ENCODE results near the gene PINLYP.

The PINLYP gene

GRCh38 chr19:43591904-43592772 lies 16.5 kb downstream of the PINLYP start:
- ChIA-PET POLR2A (interaction anchor here (0.6 kb wide), 1 partner anchor 154 kb away, joined by 3 read pairs; no protein-coding TSS in a partner anchor), CTCF (interaction anchor here (1.6 to 14.7 kb wide), 3 partner anchors 34 to 68 kb away, joined by 3 to 247 read pairs (median 46); no protein-coding TSS in a partner anchor)
- no peak for DNase-seq
- peaks cover 0 to 25% (median 16%) of the 10 kb centered on the region in 4 experiments for H3K36me3 ChIP-seq (ENCODE audit: control insufficient read depth in 4 of 4, insufficient read depth in 4 of 4, low read length in 3 of 4)
- H3K4me3 ChIP-seq (ENCODE audit: control insufficient read depth in 1 of 7, extremely low read depth in 1 of 7, insufficient read depth in 4 of 7, low read depth in 2 of 7, low read length in 6 of 7), result no peak overlapping the region
- H3K27me3 ChIP-seq (replicated peaks in 2 of 5; ENCODE audit: control insufficient read depth in 4 of 5, insufficient read depth in 5 of 5, low read length in 4 of 5), result no peaks in the 10 kb centered on the region
- H3K27ac ChIP-seq (ENCODE audit: insufficient read depth in 1 of 2, low read depth in 1 of 2, low read length in 2 of 2, poor library complexity in 1 of 2, severe bottlenecking in 2 of 2), result no peak overlapping the region
- 97% methylated on average over 62 of the region's 63 CpGs for WGBS (ENCODE audit: insufficient coverage)
- no peaks in the 10 kb centered on the region for H3K9me3 ChIP-seq (ENCODE audit: control extremely low read depth in 1 of 5, control insufficient read depth in 4 of 5, insufficient read depth in 2 of 5, low read depth in 1 of 5, low read length in 4 of 5)
- H3K4me1 ChIP-seq (ENCODE audit: control extremely low read depth in 1 of 4, control insufficient read depth in 4 of 4, insufficient read depth in 4 of 4, low read length in 3 of 4), result peaks cover 9 to 33% (median 24%) of the 10 kb centered on the region in 4 experiments

GRCh38 chr19:43592800-43593350 lies 17.3 kb downstream of the PINLYP start:
- no peak overlapping the region for H3K4me3 ChIP-seq (ENCODE audit: control insufficient read depth in 1 of 7, extremely low read depth in 1 of 7, insufficient read depth in 4 of 7, low read depth in 2 of 7, low read length in 6 of 7)
- H3K27ac ChIP-seq (ENCODE audit: insufficient read depth in 1 of 2, low read depth in 1 of 2, low read length in 2 of 2, poor library complexity in 1 of 2, severe bottlenecking in 2 of 2), result no peak overlapping the region
- H3K4me1 ChIP-seq (ENCODE audit: control extremely low read depth in 1 of 4, control insufficient read depth in 4 of 4, insufficient read depth in 4 of 4, low read length in 3 of 4), result peaks cover 16 to 41% (median 32%) of the 10 kb centered on the region in 4 experiments
- POLR2A ChIA-PET, result no interaction called here
- 98% methylated on average over 31 of the region's 37 CpGs for WGBS (ENCODE audit: insufficient coverage)
- peaks cover 0 to 25% (median 16%) of the 10 kb centered on the region in 4 experiments for H3K36me3 ChIP-seq (ENCODE audit: control insufficient read depth in 4 of 4, insufficient read depth in 4 of 4, low read length in 3 of 4)
- H3K9me3 ChIP-seq (ENCODE audit: control extremely low read depth in 1 of 5, control insufficient read depth in 4 of 5, insufficient read depth in 2 of 5, low read depth in 1 of 5, low read length in 4 of 5), result no peaks in the 10 kb centered on the region
- no peak for DNase-seq
- CTCF ChIA-PET, result interaction anchor here (0.9 to 14.7 kb wide), 6 partner anchors 19 to 73 kb away, joined by 3 to 247 read pairs (median 12); partner anchors contain the start of genes ETHE1, PINLYP and XRCC1
- no peaks in the 10 kb centered on the region for H3K27me3 ChIP-seq (replicated peaks in 2 of 5; ENCODE audit: control insufficient read depth in 4 of 5, insufficient read depth in 5 of 5, low read length in 4 of 5)

GRCh38 chr19:43594081-43594697 lies 18.6 kb downstream of the PINLYP start:
- 96% methylated on average over 6 of the region's 10 CpGs for WGBS (ENCODE audit: insufficient coverage)
- peaks cover 23 to 50% (median 41%) of the 10 kb centered on the region in 4 experiments for H3K4me1 ChIP-seq (ENCODE audit: control extremely low read depth in 1 of 4, control insufficient read depth in 4 of 4, insufficient read depth in 4 of 4, low read length in 3 of 4)

GRCh38 chr19:43594710-43595604 lies 19.4 kb downstream of the PINLYP start:
- Histone ChIP-seq H3K4me1 (ENCODE audit: control extremely low read depth in 1 of 4, control insufficient read depth in 4 of 4, insufficient read depth in 4 of 4, low read length in 3 of 4) (peaks cover 23 to 45% (median 37%) of the 10 kb centered on the region in 4 experiments), H3K9me3 (ENCODE audit: control extremely low read depth in 1 of 5, control insufficient read depth in 4 of 5, insufficient read depth in 2 of 5, low read depth in 1 of 5, low read length in 4 of 5) (no peaks in the 10 kb centered on the region), H3K36me3 (ENCODE audit: control insufficient read depth in 4 of 4, insufficient read depth in 4 of 4, low read length in 3 of 4) (peaks cover under 1 to 40% (median 27%) of the 10 kb centered on the region in 4 experiments), H3K27ac (ENCODE audit: insufficient read depth in 1 of 2, low read depth in 1 of 2, low read length in 2 of 2, poor library complexity in 1 of 2, severe bottlenecking in 2 of 2) (peak overlapping the region; percentile 72 to 100), H3K4me3 (ENCODE audit: control insufficient read depth in 1 of 7, extremely low read depth in 1 of 7, insufficient read depth in 4 of 7, low read depth in 2 of 7, low read length in 6 of 7) (peak overlapping the region; percentile 74 to 98 (median 92)), H3K27me3 (replicated peaks in 2 of 5; ENCODE audit: control insufficient read depth in 4 of 5, insufficient read depth in 5 of 5, low read length in 4 of 5) (no peaks in the 10 kb centered on the region)
- DNase-seq, result peak; percentile 63 to 84 (median 82)
- 0% methylated on average over 64 of the region's 64 CpGs for WGBS (ENCODE audit: insufficient coverage)
- ChIA-PET POLR2A (interaction anchor here (0.6 to 2.2 kb wide), 6 partner anchors 13 to 60 kb away, joined by 3 to 8 read pairs (median 4); no protein-coding TSS in a partner anchor), CTCF (interaction anchor here (0.7 to 14.7 kb wide), 21 partner anchors 10 to 76 kb away, joined by 3 to 247 read pairs (median 4); partner anchors contain the start of genes ETHE1, PINLYP and XRCC1)

More at GRCh38 chr19:43594081-43594697, 18.6 kb downstream of the PINLYP start:
- ChIA-PET CTCF (interaction anchor here (0.7 to 14.7 kb wide), 20 partner anchors 9 to 75 kb away, joined by 3 to 247 read pairs (median 4); partner anchors contain the start of genes ETHE1, PINLYP and XRCC1), POLR2A (interaction anchor here (0.6 to 2.2 kb wide), 4 partner anchors 35 to 59 kb away, joined by 3 to 8 read pairs (median 6); no protein-coding TSS in a partner anchor)
- H3K27me3 ChIP-seq (replicated peaks in 2 of 5; ENCODE audit: control insufficient read depth in 4 of 5, insufficient read depth in 5 of 5, low read length in 4 of 5), result no peaks in the 10 kb centered on the region
- peaks cover 0 to 32% (median 22%) of the 10 kb centered on the region in 4 experiments for H3K36me3 ChIP-seq (ENCODE audit: control insufficient read depth in 4 of 4, insufficient read depth in 4 of 4, low read length in 3 of 4)
- H3K4me3 ChIP-seq (ENCODE audit: control insufficient read depth in 1 of 7, extremely low read depth in 1 of 7, insufficient read depth in 4 of 7, low read depth in 2 of 7, low read length in 6 of 7), result peak overlapping the region in 5 of 7 experiments; percentile 84 to 98 (median 92)
- no peak overlapping the region for H3K27ac ChIP-seq (ENCODE audit: insufficient read depth in 1 of 2, low read depth in 1 of 2, low read length in 2 of 2, poor library complexity in 1 of 2, severe bottlenecking in 2 of 2)
- no peaks in the 10 kb centered on the region for H3K9me3 ChIP-seq (ENCODE audit: control extremely low read depth in 1 of 5, control insufficient read depth in 4 of 5, insufficient read depth in 2 of 5, low read depth in 1 of 5, low read length in 4 of 5)
- DNase-seq, result no peak

GRCh38 chr19:43595605-43595998 lies 20.0 kb downstream of the PINLYP start:
- H3K9me3 ChIP-seq (ENCODE audit: control extremely low read depth in 1 of 5, control insufficient read depth in 4 of 5, insufficient read depth in 2 of 5, low read depth in 1 of 5, low read length in 4 of 5), result no peaks in the 10 kb centered on the region
- peaks cover 23 to 43% (median 36%) of the 10 kb centered on the region in 4 experiments for H3K4me1 ChIP-seq (ENCODE audit: control extremely low read depth in 1 of 4, control insufficient read depth in 4 of 4, insufficient read depth in 4 of 4, low read length in 3 of 4)
- WGBS (ENCODE audit: insufficient coverage), result under 1% methylated on average over 17 of the region's 18 CpGs
- H3K4me3 ChIP-seq (ENCODE audit: control insufficient read depth in 1 of 7, extremely low read depth in 1 of 7, insufficient read depth in 4 of 7, low read depth in 2 of 7, low read length in 6 of 7), result peak overlapping the region; percentile 74 to 98 (median 92)
- CTCF ChIA-PET, result interaction anchor here (0.8 to 14.7 kb wide), 12 partner anchors 13 to 73 kb away, joined by 3 to 247 read pairs (median 5); partner anchors contain the start of genes PINLYP and XRCC1
- H3K36me3 ChIP-seq (ENCODE audit: control insufficient read depth in 4 of 4, insufficient read depth in 4 of 4, low read length in 3 of 4), result peaks cover 2 to 45% (median 29%) of the 10 kb centered on the region in 4 experiments
- H3K27ac ChIP-seq (ENCODE audit: insufficient read depth in 1 of 2, low read depth in 1 of 2, low read length in 2 of 2, poor library complexity in 1 of 2, severe bottlenecking in 2 of 2), result peak overlapping the region; percentile 72 to 100
- no peak for DNase-seq
- POLR2A ChIA-PET, result interaction anchor here (0.7 to 2.2 kb wide), 5 partner anchors 13 to 60 kb away, joined by 3 to 8 read pairs (median 5); partner anchors contain the start of genes PINLYP and XRCC1
- H3K27me3 ChIP-seq (replicated peaks in 2 of 5; ENCODE audit: control insufficient read depth in 4 of 5, insufficient read depth in 5 of 5, low read length in 4 of 5), result no peaks in the 10 kb centered on the region
